ENCODE data around the gene EGLN1.

- TF ChIP-seq GATA2 (IDR thresholded peaks at IDR 0.05; ENCODE audit: low read depth, low read length) (no peak), GATA3 (IDR thresholded peaks at IDR 0.05; ENCODE audit: low read depth, low read length) (no peak)
These were observed 103.0 kb downstream of the EGLN1 start for GRCh38 chr1:231319080-231319479.

Data from SH-SY5Y (cell line).